ENCODE measurements around the gene YBEY.
"Not testable (repeated sequence)": the region's sequence is repeated elsewhere in the genome, so short reads cannot be mapped to it uniquely, and the experiment has no call there.

Gene YBEY

GRCh38 chr21:46285761-46286647 is at the start of gene YBEY:
TSS of gene YBEY (plus strand) at chr21:46286342. CDS start at chr21:46286914, 572 bp downstream.
- DNase-seq (ENCODE audit: low read depth) = peak; percentile 75

- DNase-seq (ENCODE audit: low read depth) = no peak
Observed at GRCh38 chr21:46237474-46237873, 48.7 kb upstream of the YBEY start.

GRCh38 chr21:46239817-46240325 is 46.3 kb upstream of the YBEY start:
- no peak for DNase-seq (ENCODE audit: low read depth)

GRCh38 chr21:46241577-46241976 is 44.6 kb upstream of the YBEY start:
- DNase-seq (ENCODE audit: low read depth) = not testable (repeated sequence)

GRCh38 chr21:46243325-46243724 is 42.8 kb upstream of the YBEY start:
- DNase-seq (ENCODE audit: low read depth) = no peak

GRCh38 chr21:46243960-46244361 is 42.2 kb upstream of the YBEY start:
- no peak for DNase-seq (ENCODE audit: low read depth)

- DNase-seq (ENCODE audit: low read depth) = no peak
Observed at GRCh38 chr21:46244602-46245001, 41.5 kb upstream of the YBEY start.

GRCh38 chr21:46245213-46245915 is 40.8 kb upstream of the YBEY start:
- DNase-seq (ENCODE audit: low read depth) = no peak

GRCh38 chr21:46246345-46246744 is 39.8 kb upstream of the YBEY start:
- no peak for DNase-seq (ENCODE audit: low read depth)

- no peak for DNase-seq (ENCODE audit: low read depth)
Observed at GRCh38 chr21:46247699-46248421, 38.3 kb upstream of the YBEY start.

- DNase-seq (ENCODE audit: low read depth) = no peak
Observed at GRCh38 chr21:46248422-46248782, 37.7 kb upstream of the YBEY start.

GRCh38 chr21:46248827-46249226 is 37.3 kb upstream of the YBEY start:
- no peak for DNase-seq (ENCODE audit: low read depth)

- DNase-seq (ENCODE audit: low read depth) = no peak
Observed at GRCh38 chr21:46250146-46250725, 35.9 kb upstream of the YBEY start.

- DNase-seq (ENCODE audit: low read depth) = no peak
Observed at GRCh38 chr21:46252840-46253239, 33.3 kb upstream of the YBEY start.

GRCh38 chr21:46253610-46254124 is 32.5 kb upstream of the YBEY start:
- DNase-seq (ENCODE audit: low read depth) = peak; percentile 9

GRCh38 chr21:46254208-46254975 is 31.8 kb upstream of the YBEY start:
- DNase-seq (ENCODE audit: low read depth) = no peak

- no peak for DNase-seq (ENCODE audit: low read depth)
Observed at GRCh38 chr21:46255166-46255565, 31.0 kb upstream of the YBEY start.

- DNase-seq (ENCODE audit: low read depth) = no peak
Observed at GRCh38 chr21:46255758-46256337, 30.3 kb upstream of the YBEY start.

- DNase-seq (ENCODE audit: low read depth) = no peak
Observed at GRCh38 chr21:46256501-46256994, 29.6 kb upstream of the YBEY start.

GRCh38 chr21:46264046-46264689 is 22.0 kb upstream of the YBEY start:
- no peak for DNase-seq (ENCODE audit: low read depth)
